HG03103 (cell line): ENCODE results near the gene TM7SF2.

Source experiments
- ATAC-seq: cut with Tn5 transposase; IDR thresholded peaks from one replicate; pipeline ENCODE4 v1.9.1; 2021; ENCODE audit warnings: low read depth; ENCODE audit not compliant: unreplicated experiment

TM7SF2 gene

DNA sequence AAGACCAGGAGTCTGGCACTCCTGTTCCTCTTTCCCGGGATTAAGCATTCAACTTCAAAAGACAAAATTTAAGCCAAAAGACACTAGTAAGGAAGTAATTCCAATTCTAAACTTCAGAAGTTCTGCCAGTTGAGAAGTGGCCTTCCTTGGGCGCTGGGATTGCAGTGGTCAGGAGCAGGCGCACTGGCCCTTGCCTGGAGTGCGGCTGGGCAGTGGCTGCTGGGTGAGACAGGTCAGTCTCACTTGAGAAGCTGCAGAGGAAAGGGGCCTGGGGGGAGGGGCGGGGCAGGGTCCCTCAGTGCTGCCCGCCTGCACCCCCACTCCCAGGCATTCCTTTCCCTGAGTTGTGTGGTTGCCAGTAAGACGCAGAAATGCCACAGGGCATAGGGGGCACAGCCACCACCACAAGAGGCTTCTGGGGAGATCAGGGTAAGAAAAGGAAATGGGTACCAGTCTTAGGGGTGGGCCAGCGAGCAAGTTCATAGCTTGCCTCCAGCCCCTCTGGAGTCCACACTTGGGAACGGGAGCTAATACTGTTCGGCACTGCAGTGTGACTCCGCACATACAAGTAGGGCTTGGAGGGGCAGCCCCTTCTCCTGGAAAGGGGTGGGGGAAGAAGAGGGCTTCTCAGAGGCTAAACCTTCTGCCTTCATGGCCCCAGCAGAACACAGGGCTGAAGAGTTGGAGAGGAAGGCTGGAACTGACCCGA is 16.0 kb downstream of the TM7SF2 start:
- ATAC-seq: no peak

DNA sequence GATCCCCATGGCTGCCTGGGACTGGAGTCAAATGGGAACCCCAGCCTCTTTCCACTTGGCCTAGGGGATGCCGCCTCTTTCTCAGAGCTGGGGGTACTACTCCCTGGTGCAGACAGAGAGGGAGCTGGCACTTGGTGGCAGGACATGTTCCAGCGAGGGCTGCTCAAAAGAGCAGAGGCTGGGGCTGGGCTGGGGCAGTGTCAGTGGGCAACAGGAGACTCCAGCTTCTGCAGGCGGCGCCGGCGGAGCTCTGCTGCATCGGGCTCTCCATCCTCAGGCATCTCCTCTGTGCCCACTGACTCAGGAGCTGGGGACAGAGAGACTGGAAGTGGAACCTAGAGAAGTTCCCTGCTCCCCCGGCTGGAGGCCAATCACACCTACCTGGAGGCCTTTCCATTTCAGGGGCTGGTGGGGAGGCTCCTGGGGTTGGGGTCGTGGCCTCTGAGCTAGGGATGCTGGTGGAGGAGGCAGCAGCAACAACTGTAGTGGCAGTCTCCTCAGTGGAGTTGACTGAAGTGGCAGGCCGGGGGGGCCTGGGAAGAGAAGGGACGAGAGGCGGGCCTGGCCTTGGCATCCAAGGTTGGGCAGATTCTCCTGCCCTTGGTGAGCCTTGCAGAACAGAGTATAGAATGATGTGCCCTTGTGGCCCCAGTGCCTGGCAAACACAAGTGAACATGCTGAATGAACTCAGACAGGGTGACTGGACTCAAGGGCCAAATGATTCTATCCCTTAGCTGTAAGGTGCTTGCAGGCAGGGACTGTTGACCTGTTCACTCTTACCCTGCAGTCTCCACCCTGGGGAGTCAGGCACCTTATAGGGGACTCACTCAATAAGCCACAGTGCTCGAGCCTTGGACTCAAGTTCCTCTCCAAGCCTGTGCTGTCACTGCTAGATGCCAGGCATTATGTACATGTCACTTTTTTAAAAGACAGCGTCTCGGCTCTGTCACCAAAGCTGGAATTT is 16.8 kb downstream of the TM7SF2 start:
- ATAC-seq: no peak

DNA sequence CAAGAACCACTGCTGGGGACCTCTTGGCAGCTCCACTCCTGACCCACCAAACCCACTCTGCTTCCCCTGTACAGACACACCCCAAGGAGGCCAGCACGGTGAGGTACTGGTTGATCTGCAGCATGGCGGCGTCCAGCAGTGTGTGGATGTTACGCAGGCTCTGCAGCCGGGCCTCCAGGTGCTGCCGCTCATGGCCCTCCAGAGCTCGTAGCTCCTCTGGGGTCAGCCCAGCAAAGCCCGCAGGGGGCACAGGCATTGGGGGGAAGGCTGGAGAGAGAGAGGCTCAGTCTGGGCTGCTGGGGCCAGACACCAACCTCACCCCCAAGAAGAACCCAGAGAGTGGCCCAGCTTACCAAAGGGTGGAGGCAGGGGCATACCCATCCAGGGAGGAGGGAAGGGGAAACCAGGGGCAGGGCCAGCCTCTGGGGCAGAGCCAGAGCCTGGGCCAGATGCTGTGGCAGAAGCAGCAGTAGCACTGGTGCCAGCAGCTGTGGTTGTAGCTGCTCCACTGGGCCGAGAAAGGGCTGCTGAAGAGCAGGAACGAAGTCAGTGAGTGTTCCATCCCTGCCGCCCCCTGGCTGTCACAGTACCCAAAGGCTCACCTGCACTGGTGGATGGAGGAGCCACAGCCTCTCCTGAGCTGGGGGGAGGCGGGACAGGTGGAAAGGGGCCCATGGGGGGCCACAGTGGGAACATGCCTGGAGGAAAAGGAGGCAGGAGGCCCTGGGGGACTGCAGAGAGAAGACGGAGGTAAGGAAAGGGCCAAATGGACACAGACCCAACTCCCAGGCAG is 18.2 kb downstream of the TM7SF2 start:
- no peak for ATAC-seq

DNA sequence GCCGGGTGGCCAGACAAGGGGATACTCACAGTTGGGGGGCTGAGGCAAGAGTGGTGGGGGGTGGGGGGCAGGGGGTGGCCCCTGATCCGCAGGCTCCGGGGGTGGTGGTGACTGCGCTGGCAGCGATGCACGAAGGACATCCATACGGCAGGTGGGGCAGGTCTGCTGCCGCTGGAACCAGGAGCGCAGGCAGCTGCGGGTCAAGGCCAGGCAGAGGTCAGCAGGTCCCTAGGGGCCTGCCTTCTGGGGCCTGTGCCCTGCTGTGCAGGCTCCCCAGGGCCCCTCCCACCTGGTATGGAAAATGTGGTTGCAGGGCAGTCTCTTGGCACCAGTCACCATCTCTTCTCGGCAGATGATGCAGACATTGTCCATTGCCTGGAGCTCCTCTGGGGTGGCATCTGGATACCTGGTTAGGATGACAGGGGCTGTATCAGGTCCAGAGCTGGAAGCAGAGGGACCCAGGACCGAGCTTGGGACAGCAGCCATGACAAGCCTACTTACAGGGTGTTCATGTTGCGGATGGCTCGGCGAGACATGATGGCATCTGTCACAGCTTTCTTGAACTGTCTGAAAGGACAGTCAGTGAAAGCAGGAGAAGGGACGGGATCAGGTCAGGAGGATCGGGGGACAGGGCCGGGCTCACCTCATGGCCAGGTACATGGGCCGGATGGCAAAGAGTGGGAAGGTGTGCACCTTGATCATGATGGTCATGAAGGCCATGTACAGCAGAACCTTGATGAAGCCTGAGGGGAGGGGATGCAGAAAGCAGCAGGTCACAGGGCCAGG is 19.2 kb downstream of the TM7SF2 start:
- no peak for ATAC-seq

DNA sequence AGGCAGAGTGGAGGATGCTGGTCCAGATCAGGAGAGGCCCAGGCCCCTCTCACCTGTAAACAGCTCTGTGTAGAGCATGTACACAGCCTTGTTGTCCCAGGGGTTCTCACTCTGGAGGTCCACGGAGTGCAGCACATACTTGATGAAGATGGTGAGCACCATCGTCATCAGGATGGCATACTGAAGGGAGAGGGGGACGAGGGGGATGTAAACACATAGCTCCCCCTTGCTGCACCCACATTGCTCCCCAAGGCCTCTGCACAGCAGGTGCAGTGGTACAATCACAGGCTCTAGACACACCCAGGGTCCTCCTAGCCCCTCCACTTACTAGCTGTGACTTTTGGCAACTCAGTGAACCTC is 19.7 kb downstream of the TM7SF2 start:
- ATAC-seq: no peak

DNA sequence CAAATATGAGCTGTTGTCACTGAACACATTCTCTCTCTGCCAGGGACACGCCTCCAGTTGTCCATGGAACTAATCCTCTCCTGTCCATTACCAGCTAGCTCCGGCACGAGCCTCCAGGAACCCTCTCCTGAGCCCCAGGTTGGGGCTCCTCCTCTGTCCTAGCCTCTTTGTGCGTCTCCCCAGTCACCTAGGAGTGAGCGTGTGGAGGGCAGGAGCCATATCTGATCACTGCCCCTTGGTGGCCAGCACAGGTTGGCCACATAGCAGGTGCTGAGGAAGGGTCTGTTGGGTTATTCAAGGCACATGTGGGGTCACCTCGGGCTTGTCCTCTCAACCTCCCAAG is 20.2 kb downstream of the TM7SF2 start:
- ATAC-seq: no peak

DNA sequence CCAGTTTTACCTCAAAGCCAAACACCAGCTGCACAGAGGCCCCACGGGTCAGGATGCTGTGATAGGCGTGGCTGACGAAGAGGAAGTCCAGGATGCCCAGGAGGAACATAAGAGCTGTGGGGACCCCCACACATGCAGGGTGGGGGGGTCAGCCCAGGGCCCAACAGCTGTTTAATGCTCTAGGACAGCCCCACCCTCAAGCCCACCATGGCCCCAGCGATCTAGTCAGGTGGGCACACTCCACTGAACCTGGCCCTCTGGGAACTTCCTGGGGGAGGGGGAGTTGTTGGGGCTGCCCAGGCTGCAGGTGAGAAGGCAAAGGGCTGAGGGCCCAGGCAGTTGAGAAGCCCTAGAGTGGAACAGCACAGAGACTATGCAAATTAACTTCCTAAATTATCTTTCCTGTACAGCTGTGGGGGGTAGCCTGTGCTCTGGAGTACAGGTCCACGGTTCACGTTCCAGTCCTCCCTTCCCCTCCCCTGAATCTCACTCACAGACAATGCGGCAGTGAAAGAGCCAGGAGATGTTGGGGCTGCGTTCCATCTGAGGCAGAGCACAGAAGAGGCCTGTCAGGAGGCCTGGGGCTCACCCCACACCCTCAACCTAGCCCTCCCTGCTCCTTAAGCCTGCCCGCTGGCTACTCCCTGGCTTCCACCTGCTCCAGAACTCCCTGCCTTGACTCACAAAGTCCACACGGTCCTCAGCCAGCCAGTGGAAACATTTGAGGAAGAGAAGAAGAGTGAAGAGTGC is 20.7 kb downstream of the TM7SF2 start:
- ATAC-seq: peak; percentile 40

DNA sequence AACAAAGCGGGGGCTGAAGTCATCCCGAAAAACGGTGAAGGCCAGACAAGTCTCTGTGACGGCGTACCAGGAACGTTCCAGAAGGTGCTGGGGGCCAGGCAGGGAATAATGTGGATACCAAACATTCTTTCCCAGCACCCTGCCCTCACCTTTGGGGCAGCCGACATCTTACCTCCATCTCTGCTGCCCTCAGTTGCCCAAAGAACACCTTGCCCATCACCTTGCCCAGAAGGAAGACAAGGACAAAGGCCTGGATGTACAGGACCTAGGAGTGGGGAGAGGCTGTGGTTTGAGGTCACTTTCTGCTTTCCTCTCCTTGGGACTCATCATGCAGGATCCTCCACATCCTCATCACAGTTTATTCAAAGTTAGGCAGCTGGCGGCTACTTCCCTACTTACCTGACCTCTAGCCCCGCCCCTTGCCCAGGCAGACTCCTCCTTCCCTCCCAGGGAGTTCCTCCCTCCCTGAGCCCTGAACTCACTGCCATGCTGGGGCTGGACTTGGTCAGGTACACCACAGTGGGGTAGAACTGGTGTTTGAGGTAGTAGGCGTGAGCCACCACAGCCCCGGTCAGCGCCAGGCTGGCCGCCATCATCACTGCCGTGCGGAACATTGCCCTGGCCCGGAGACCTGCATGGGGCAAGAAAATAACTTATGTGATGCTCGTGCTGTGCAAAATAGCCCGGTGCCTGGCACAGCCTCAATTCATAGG is 21.5 kb downstream of the TM7SF2 start:
- ATAC-seq: no peak

DNA sequence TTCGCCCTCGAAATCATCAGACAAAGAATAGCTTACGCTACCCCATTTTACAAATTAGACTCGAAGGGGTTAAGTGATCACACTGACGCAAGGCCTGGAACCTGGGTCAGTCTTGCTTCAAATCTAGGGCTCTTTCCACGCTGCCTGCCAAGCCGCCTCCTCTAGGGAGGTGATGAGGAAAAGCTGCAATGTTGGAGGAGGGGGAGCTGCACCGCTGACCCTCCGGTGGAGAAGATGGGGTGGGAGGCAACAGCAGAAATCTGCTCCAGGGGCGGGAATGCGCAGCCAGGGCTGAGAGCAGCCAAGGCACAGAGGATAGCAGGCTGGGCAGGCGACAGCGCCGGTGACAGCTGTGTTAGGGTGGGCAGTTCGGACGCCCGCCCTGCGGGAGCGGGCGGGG is 22.1 kb downstream of the TM7SF2 start:
- no peak for ATAC-seq

DNA sequence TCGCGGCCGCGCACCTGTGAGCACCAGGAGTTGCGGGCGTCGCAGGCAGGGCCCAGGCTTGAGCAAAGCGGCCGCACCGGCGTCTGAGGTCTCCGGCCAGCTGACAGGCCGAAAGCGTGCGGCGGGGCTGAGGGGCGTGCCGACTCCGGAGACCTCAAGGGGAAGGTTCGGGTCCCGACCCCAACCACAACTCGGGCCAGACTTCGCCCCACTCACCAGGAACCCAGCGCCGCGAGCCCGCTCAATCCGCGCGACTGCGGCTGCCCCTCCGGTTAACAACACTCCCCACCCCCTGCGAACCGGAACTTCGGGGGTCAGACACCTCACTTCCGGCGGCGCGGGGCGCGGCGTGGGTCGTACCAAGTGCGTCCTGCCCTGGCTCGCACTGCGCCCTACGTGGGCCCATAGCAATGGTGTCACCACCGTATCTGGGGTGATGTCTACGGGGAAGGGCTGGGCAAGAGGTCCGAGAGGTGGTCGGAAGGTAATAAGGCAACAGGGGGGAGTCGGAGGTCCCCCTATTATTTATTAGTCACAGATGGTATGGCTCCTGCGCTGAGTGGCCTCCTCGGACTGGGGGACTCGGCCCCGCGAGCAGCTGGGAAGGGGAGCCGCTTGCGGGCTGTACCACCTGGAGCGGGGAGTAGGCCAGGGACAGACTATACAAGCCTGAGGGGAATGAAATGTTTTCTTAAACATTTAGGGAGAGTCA is 22.7 kb downstream of the TM7SF2 start, which contains the start of gene SYVN1:
SYVN1 (minus strand) TSS at position 280 of the 712 bp plus-strand sequence. CDS start 918 bp downstream, outside the sequence.
- ATAC-seq: peak; percentile 44

DNA sequence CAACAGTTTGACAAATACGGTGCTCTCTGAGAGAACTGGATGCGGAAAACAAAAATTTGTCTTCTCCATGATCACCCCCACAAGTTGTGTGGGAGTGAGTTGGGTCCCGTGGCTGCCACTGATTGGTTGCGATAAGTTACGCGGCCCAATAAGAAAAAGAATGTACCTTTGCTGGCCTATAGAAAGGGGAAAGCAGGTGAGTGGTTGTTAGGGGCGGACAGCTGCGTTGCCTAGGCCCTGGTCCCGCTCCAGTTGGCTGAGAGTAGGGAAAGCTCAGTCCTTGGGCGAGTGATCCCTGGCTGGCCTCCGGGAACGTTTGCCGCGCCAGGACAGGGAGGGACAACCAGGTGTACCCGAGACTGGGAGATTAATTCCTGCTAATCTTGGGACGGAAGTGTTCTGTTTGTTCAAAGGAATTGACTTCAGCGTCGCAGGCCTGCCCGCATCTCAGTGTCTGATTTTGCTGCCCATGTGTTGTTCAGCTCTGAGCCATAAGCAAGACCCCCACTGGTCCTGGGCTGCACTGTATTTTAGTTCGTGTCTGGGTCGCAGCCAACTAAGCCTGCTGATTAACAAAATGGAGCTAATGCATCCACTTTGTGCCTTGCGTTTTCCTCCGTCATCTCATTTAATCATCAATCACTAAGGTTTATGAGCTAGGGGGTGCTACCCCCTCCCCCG is 23.4 kb downstream of the TM7SF2 start:
- ATAC-seq: peak; percentile 58

DNA sequence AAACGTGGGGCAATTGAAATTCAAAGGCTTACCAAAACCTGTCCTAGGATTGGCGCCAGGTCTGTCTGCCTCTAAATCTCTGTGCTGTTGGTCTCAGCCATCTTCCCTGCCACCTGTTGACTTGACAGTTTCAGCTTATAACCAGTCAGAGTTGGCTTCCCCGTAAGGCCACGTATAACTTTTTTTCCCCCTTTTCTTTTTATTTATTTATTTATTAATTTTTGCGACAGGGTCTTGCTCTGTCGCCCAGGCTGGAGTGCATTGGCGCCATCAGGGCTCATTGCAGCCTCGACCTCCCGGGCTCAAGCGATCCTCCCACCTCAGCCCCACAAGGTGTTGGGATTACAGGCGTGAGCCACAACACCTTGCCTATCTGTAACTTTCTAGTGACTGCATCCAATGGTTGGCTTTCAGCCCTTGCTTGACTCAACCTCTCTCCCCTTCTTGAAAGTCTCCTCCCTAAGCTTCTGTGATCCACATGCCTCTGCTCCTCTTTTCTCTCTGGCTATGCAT is 24.0 kb downstream of the TM7SF2 start:
- no peak for ATAC-seq

DNA sequence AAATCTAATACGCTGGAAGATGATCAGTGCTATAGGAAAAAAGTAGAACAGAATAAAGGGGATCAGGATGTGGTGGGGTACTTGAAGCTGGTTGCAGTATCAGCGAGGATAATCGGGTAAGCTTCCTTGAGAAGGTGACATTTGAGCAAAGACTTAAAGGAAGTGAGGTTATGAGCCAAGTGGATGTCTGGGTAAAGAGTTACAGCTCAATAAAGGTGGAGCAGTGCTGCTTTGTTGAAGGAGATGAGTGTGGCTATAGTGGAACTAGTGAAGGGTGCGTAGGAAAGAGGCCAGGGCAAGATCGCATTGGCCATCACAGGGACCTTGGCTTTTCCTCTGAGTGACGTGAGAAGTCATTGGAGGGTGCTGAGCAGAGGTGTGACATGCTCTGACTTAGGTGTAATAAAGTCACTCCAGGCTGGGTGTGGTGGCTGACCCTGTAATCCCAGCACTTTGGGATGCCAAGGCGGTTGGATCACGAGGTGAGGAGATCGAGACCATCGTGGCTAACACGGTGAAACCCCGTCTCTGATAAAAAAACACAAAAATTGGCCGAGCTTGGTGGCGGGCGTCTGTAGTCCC is 24.9 kb downstream of the TM7SF2 start:
- ATAC-seq: no peak

DNA sequence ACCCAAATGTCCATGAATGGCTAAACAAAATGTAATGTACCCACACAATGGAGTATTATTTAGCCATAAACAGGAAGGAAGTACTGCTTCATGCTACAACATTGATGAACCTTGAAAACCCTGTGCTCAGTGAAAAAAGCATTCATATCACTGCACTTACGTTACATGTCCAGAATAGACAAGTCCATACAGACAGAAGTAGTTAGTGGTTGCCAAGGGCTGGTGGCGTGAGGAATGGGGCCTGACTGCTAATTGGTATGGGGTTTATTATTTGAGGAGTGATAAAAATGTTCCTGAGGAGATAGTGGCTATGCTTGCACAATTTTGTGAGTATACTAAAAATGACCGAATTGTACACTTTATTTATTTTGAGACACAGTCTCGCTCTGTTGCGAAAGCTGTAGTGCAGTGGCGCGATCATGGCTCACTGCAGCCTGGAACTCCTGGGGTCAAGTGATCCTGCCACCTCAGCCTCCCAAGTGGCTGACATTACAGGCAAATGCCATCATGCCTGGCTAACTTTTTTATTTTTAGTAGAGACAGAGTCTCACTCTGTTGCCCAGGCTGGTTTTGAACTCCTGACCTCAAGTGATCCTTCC is 30.3 kb downstream of the TM7SF2 start:
- no peak for ATAC-seq

DNA sequence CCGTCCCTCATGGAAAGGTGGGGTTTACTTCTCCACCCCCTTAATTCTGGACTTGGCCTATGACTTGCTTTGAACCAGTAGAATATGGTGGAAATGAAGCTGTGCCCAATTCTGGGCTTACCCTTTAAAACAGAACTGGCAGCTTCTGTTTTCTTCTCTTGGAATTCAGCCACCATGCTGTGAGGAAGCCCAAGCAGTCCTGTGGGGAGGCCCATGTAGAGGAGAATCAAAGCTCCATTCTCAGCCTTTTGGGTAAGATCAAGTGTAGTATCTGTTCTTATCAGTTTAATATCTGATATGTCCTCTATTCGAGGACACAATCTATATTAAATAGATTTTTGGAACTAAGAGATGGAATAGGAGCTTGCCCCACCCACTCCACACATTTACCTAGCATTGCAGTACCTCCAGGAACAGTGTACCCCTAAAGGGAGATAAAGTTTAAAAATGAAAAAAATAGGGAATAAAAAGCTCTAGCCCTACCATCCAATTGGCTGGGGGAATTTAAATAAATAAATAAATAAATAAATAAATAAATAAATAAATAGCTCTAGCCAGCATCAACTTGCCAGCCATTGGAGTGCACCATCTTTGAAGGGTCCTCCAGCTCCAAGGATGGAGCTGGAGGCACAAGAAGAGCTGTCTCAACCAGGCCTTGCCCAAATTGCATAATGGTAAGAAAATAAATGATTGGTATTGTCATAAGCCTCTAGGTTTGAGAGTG is 35.8 kb downstream of the TM7SF2 start:
- ATAC-seq: no peak

DNA sequence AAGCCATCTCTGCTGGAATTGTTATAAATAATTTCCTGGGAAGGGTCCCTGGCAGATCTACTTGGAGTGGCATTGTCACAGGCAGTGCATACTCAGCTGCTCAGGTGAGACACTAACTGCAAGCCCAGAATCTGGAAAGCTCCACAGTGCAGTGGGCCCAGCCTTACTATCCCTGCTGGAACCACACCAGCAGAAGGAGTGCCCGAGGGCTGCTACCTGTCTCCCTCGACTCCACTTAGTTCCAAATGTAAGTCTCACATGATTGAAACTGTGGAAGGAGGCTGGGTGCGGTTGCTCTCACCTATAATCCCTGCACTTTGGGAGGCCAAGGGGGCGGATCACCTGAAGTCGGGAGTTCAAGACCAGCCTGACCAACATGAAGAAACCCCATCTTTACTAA is 37.0 kb downstream of the TM7SF2 start:
- no peak for ATAC-seq
